A204.1 (cell line): ENCODE data around the gene TP73.
A peak's percentile ranks its signal among the peaks of the same experiment; 100 is the strongest.

ENCODE experiments used
- FAIRE-seq: peaks from 2 replicates; lab custom pipeline; 2012; peaks lifted over from hg19 to GRCh38; lab: Jason Lieb, UNC

TP73 gene

GRCh38 chr1:3653286-3653618 lies 936 bp downstream of the TP73 start:
- FAIRE-seq, result no peak

- FAIRE-seq, result no peak
Observed at GRCh38 chr1:3654549-3655281, 2.4 kb downstream of the TP73 start.

GRCh38 chr1:3656450-3657095 lies 4.3 kb downstream of the TP73 start:
- no peak for FAIRE-seq

- no peak for FAIRE-seq
Observed at GRCh38 chr1:3657096-3657475, 4.8 kb downstream of the TP73 start.

- no peak for FAIRE-seq
Observed at GRCh38 chr1:3657578-3658230, 5.4 kb downstream of the TP73 start.

- no peak for FAIRE-seq
Observed at GRCh38 chr1:3658231-3658615, 5.9 kb downstream of the TP73 start.

- no peak for FAIRE-seq
Observed at GRCh38 chr1:3659093-3659492, 6.8 kb downstream of the TP73 start.

GRCh38 chr1:3660704-3661103 lies 8.4 kb downstream of the TP73 start:
- FAIRE-seq, result no peak

- peak; percentile 66 for FAIRE-seq
Observed at GRCh38 chr1:3661631-3662030, 9.3 kb downstream of the TP73 start.

- no peak for FAIRE-seq
Observed at GRCh38 chr1:3662080-3662671, 9.9 kb downstream of the TP73 start.

- no peak for FAIRE-seq
Observed at GRCh38 chr1:3663999-3664699, 11.8 kb downstream of the TP73 start.

- FAIRE-seq, result no peak
Observed at GRCh38 chr1:3664700-3665375, 12.5 kb downstream of the TP73 start.

GRCh38 chr1:3668148-3668547 lies 15.8 kb downstream of the TP73 start:
- FAIRE-seq, result no peak

GRCh38 chr1:3668585-3669300 lies 16.4 kb downstream of the TP73 start:
- no peak for FAIRE-seq

GRCh38 chr1:3669421-3669821 lies 17.1 kb downstream of the TP73 start:
- FAIRE-seq, result no peak

GRCh38 chr1:3669971-3670431 lies 17.7 kb downstream of the TP73 start:
- no peak for FAIRE-seq

- no peak for FAIRE-seq
Observed at GRCh38 chr1:3670823-3671265, 18.5 kb downstream of the TP73 start.

- no peak for FAIRE-seq
Observed at GRCh38 chr1:3671371-3672180, 19.3 kb downstream of the TP73 start.

- FAIRE-seq, result no peak
Observed at GRCh38 chr1:3672231-3672970, 20.1 kb downstream of the TP73 start.

- no peak for FAIRE-seq
Observed at GRCh38 chr1:3672971-3673361, 20.6 kb downstream of the TP73 start.
